HG02840 (cell line): ENCODE measurements around the gene OR56B1.

ENCODE experiments used
- ATAC-seq: cut with Tn5 transposase; IDR thresholded peaks from one replicate; pipeline ENCODE4 v1.9.1; 2021; ENCODE audit warnings: mild to moderate bottlenecking, moderate library complexity, moderate number of reproducible peaks; ENCODE audit not compliant: unreplicated experiment, low FRiP score

Gene OR56B1

DNA sequence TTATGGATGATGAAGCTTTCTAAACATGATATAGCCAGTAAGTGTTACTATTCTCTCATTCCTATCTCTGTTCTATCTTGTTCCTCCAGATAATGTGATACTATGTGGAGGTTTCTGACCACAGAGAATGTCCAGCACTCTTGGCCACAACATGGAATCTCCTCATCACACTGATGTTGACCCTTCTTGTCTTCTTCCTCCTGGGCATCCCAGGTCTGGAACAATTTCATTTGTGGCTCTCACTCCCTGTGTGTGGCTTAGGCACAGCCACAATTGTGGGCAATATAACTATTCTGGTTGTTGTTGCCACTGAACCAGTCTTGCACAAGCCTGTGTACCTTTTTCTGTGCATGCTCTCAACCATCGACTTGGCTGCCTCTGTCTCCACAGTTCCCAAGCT lies 9.9 kb upstream of the OR56B1 start:
- no peak for ATAC-seq

DNA sequence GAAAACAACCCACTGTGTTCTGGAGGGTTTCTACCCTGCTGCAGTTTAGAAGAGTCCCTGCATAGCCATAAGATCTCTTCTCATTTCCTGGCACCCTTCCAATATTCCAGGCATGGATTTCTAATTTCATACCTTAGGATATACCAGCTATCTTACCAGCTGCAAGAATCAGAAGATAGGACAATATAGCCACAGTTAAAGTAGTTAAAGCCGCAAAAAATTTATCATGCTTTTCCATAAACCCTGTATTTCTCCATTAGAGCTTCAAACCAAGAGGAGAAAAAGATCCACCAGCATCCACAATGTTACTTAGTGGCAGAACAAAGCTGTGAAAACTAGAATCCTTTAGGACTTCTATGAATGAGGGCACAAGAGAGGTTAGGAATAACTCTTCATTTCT lies 8.6 kb upstream of the OR56B1 start:
- ATAC-seq: no peak

DNA sequence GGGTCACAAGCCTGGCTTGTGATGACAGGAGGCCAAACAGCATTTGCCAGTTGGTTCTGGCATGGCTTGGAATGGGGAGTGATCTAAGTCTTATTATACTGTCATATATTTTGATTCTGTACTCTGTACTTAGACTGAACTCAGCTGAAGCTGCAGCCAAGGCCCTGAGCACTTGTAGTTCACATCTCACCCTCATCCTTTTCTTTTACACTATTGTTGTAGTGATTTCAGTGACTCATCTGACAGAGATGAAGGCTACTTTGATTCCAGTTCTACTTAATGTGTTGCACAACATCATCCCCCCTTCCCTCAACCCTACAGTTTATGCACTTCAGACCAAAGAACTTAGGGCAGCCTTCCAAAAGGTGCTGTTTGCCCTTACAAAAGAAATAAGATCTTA lies 843 bp downstream of the OR56B1 start:
- no peak for ATAC-seq

DNA sequence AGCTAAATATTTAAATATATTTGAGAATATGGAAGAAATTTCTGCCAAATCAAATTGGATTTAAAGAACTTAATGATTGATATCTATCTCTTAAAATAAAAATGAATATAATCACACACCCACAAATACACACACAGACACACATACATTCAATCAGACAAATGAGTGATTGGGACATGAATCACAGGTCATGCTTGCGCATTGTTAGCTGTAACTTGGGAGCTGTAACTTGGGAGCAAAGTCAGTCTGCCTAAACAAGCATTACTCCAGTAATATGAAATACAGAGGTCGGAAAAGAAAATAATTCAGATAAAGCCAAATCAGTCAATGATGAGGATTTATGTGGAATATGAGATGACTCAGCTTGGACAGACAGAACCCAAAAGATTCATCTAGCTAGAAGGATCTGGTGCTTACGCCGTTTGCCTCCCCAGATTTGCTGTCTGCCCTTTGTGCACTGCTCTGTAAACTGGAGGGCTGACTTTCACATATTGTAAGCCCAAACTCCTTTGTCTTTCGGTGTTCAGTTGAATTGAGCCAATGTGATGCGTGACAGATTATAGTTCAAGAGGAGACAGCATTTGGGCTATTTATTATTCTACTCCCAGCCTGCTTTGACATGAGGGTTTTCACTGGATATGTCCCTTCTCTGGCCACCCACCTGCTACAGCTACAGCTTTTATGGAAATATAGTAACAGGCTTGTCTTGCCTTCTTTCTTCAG lies 1.6 kb downstream of the OR56B1 start:
- no peak for ATAC-seq

DNA sequence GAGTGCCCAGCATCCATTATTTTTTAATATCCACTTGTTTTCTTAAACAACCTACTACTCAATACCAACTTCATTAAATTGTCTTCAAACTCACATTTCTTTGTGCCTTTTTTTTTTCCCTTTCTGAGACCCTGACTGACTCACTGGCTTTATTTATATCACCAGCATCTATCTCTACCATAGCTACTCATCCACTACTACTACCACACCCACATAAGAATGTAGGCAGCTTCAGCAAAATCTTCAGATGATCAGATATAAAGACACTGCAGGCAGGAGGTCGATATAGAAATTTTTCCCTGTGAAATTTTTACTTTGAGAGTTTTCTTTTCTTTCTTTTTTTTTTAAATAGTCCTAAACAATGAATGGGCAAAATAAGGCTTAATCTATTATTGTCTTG lies 2.2 kb downstream of the OR56B1 start:
- no peak for ATAC-seq

DNA sequence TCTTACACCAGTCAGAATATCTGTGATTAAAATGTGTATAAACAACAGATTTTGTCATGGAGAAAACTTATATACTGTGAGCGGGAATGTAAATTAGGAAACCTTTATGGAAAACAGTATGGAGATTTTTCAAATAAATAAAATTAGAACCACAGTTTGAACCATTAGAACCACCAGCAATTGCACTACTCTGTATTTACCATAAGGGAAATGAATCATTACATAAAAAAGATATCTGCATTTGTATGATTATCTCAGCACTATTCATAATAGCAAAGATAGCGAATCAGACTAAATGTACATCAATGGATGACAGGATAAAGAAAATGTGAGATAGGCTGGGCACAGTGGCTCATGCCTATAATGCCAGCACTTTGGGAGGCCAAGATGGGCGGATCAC lies 10.4 kb downstream of the OR56B1 start:
- no peak for ATAC-seq

DNA sequence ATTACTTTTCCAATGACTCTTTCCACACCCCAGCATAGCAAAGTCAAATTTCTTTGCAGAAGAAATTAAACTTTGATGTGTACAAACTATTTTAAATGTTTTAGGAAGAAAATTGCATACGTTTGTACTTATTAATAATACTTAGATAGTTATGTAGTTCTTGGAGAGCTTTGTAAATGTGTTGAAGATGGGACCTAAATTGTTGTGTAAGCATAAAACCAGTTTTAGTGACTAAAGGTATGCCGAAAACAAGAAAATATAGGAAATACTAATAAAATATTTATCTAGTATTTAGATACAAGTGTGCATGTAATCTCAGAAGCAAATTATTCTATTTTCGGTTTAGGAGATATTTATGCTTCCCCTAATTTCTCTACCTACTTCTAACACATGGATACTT lies 13.6 kb downstream of the OR56B1 start:
- ATAC-seq: no peak

DNA sequence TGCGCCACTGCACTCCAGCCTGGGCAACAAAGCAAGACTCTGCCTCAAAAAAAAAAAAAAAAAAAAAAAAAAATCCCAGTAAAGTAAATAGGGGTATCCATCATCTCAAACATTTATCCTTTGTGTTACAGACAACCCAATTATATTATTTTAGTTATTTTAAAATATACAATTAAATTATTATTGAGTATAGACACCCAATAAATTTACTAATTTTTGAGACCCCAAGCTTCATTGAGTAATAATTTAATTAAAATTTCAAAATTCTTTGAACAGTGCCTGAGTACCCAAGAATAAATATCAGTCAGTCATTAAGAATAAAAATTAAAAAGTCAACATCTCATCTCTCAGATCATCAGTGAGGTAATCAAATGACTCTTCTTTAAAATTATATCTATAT lies 17.7 kb downstream of the OR56B1 start, which contains the start of gene OR52N4:
Gene OR52N4, plus strand, starts transcription at position 301 of the 400 bp plus-strand sequence. CDS start 498 bp downstream, outside the sequence.
- ATAC-seq: no peak

DNA sequence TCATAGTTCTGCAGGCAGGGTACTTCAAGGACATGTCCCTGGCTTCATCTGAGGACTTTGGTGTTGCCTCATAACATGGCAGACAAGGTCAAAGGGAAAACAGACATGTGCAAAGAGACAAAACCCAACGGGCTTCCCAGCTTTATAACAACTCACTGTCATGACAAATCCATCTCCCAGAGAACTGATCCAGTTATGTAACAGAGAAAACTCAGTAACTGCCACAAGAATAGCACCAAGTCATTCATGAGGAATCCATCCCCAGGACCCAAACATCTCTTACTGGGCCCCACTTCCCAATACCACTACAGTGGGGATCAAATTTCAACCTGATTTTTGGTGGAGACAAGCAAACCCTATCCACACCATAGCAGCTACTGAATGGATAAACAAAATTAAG lies 30.8 kb downstream of the OR56B1 start:
- no peak for ATAC-seq

DNA sequence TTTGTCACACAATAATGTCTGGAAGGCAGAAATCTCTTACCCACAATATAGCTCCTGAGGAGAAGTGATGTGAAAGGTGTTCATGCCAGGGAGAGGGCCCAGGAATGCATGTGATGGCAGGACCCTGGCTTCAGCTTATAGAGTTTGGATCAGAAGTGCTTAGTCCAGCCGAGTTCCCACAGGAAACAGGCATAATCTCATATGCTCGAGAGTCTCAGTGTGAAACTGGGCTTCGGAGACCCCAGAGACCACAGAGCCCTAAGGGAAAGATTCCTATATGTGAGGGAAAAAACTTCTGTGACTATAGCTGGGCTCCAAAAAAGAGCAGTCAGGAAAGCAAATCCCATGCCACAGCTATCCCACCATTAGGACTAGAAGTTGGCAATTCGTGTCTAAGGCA lies 47.0 kb downstream of the OR56B1 start, which contains the start of gene OR52N5:
Gene OR52N5, minus strand, starts transcription at position 101 of the 400 bp plus-strand sequence. CDS start 4,721 bp downstream, outside the sequence.
- no peak for ATAC-seq
